ENCODE data around the gene FUT1. TPM values are rescaled to one million over a fixed set of nuclear protein-coding genes. Genes with fewer than 3 reads are reported as not detected.

The FUT1 gene
- 1 to 10 TPM in 3 of 4 donors, under 1 TPM in 1; 0.98 to 4.2 (median 2.4) TPM for total RNA-seq

DNA sequence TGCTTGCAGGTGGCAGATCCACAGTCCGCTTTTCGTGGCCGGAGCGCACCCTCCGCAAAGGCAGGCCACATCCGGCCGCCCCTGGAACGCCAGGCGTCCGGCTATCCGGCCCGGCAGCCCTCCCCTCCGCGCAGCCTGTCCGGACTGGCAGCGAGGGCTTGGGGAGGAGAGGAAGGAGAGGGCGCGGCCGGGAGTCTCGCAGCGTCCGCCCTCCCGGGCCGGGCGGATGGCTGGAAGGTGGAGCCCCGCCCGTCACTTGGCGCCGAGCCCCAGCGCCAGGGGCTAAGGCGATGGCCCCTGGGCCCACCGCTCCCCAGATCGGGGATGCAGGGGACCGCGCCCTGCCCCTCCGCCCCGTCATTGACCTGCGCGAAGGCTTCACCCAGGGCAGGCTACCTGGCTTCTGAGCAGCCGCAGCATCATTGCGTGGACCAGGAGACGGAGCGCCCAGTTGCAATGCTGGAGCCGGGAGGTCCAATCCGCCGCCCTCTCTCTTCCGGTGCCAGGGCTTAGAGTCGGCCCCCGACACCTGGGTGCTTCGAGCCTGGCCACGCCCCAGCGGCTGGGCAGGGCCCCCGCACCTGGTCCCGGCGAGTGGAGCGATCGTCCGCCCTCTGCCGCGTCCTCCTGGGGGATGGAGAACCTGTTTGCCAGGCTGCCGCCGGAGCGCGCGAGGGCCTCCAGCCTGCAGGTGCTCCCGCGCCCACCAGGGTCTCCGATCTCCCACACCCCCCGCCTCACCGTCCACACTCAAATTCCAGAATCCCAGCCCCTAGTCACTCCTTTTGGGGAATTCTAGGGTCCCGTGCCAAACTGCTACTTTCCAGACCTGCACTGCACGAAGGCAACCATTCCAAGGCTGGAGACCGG, at the start of gene FUT1:
Gene FUT1, minus strand, starts transcription at position 146 of the 870 bp plus-strand sequence. CDS start 1,360 bp downstream, outside the sequence.
- peaks cover 0 to 22% (median 8%) of the 10 kb centered on the region in 4 donors for H3K4me1 ChIP-seq
- H3K36me3 ChIP-seq, result no peaks in the 10 kb centered on the region
- H3K27me3 ChIP-seq, result peaks cover 0 to 47% of the 10 kb centered on the region in 2 donors
- 5 to 7% methylated on average over 23 to 60 of the region's 73 CpGs for WGBS, 2 donors
- H3K9me3 ChIP-seq, result no peaks in the 10 kb centered on the region
- peak within 1 kb of the TSS in 1 of 4 donors; percentile 15 for H3K27ac ChIP-seq
- peak within 1 kb of the TSS in 3 of 4 donors; percentile 30 to 48 (median 33) for H3K4me3 ChIP-seq
- no peak for DNase-seq (ENCODE audit: low spot score in 2 of 2)
- peak in 1 of 2 donors; percentile 33 for TF ChIP-seq EP300 (IDR thresholded peaks at IDR 0.05)
- TF ChIP-seq POLR2A (IDR thresholded peaks at IDR 0.05), result no peak
- no peak for TF ChIP-seq CTCF (IDR thresholded peaks at IDR 0.05)

DNA sequence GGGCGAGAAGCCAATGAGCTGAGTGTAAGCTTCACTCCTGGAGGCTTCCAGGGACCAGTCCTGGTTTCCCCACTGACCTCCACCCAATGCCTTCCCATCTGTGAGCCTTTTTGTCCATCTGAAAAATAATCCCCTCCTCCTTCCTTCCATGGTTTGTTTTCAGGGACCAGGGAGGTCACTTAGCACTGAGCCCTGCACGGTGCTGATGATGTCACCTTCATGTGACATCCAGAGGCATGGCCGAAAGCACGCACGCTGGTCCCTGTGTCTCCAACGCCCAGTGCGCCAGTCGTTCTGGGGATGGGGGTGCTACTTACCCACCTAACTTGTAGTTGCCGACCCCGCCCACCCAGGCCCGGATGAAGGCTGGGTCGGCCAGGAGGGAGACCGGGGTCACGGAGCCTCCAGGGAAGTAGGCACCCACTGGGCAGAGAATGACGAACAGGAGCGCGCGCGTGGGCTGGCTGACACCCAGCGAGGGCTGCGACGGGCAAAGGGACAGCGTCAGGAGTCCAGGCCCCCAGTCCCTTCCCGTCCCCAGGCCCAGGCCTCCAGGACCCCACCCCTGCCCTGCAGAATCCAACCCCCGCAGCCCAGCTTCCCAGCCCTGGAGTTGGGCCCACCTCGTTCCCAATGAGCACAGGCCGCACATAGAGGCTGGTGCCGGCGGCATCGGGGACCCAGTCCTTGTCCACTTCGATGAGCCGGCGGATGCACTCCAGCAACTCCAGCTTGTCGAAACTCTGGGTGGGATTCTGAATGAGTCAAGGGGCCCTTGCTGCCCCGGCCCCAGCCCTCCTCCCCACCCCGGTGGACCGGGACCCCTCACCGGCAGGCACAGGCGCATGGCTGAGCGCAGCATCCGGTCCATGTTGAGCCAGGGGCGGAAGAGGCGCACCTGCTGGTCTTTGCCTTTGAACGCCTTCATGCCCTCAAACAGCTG, 47.2 kb upstream of the FUT1 start:
- peak overlapping the region in 1 of 4 donors; percentile 25 for H3K27ac ChIP-seq
- no peak overlapping the region for H3K4me3 ChIP-seq
- 85 to 89% methylated on average over 24 to 44 of the region's 44 CpGs for WGBS, 2 donors
- no peaks in the 10 kb centered on the region for H3K27me3 ChIP-seq
- no peak for DNase-seq (ENCODE audit: low spot score in 2 of 2)
- TF ChIP-seq CTCF (IDR thresholded peaks at IDR 0.05), result no peak
- no peak for TF ChIP-seq EP300 (IDR thresholded peaks at IDR 0.05)
- TF ChIP-seq POLR2A (IDR thresholded peaks at IDR 0.05), result no peak
- H3K4me1 ChIP-seq, result peaks cover 0 to 20% (median 6%) of the 10 kb centered on the region in 4 donors
- no peaks in the 10 kb centered on the region for H3K9me3 ChIP-seq
- peaks cover 0 to 42% (median 0%) of the 10 kb centered on the region in 3 donors for H3K36me3 ChIP-seq

DNA sequence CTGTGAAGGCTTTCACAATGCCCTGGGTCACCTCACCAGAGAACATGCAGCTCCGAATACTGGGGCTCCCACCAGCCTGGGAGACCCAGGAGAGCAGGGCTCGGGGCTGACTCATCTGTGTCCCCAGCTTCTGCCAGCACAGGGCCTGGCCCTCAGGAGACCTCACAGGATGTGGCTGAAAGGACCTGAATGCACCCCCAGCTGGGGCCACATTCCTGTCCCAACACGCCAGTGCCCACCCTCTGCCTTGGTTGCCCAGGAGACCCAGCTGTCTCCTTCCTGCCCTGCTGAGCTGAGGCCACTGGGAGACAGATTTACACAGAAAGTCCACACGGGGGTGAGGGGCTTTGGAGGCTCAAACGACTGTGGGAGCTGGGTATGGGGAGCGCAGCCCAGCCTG, 46.5 kb upstream of the FUT1 start:
- WGBS, 2 donors, result 38 to 56% methylated on average over 4 to 5 of the region's 6 CpGs
- Histone ChIP-seq H3K27ac (peak overlapping the region in 1 of 4 donors; percentile 25), H3K27me3 (no peaks in the 10 kb centered on the region), H3K36me3 (peaks cover 0 to 36% (median 0%) of the 10 kb centered on the region in 3 donors), H3K4me1 (peaks cover 0 to 22% (median 6%) of the 10 kb centered on the region in 4 donors), H3K4me3 (no peak overlapping the region), H3K9me3 (no peaks in the 10 kb centered on the region)
- no peak for DNase-seq (ENCODE audit: low spot score in 2 of 2)
- no peak for TF ChIP-seq POLR2A (IDR thresholded peaks at IDR 0.05)
- TF ChIP-seq EP300 (IDR thresholded peaks at IDR 0.05), result no peak
- TF ChIP-seq CTCF (IDR thresholded peaks at IDR 0.05), result no peak

DNA sequence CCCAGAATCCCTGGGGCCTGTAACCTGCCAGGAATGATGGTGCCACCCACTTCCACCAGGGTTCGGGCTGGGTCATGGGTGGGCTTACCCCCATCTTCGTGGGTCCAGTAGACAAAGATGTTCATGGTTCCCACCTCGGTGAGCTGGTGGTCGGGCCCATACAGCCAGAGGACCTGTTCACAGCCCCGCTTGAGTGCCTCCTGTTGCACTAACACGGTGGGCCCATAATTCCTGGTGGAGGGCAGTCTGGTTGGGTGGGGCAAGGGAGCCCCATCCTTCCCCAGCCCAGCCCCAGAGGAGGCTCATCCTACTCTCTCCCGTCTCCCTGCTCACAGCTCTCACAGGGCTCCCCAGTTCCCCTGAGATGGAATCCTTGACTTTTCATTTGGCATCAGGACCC, 44.7 kb upstream of the FUT1 start:
- H3K27me3 ChIP-seq, result no peaks in the 10 kb centered on the region
- no peak overlapping the region for H3K4me3 ChIP-seq
- 83% methylated on average over 5 to 7 of the region's 7 CpGs for whole genome bisulfite sequencing, 2 donors
- peak overlapping the region in 3 of 4 donors; percentile 26 to 95 (median 86) for H3K27ac ChIP-seq
- no peak for TF ChIP-seq POLR2A (IDR thresholded peaks at IDR 0.05)
- TF ChIP-seq CTCF (IDR thresholded peaks at IDR 0.05), result no peak
- TF ChIP-seq EP300 (IDR thresholded peaks at IDR 0.05), result no peak
- peaks cover 0 to 22% (median 6%) of the 10 kb centered on the region in 4 donors for H3K4me1 ChIP-seq
- H3K36me3 ChIP-seq, result peaks cover 0 to 36% (median 0%) of the 10 kb centered on the region in 3 donors
- DNase-seq (ENCODE audit: low spot score in 2 of 2), result no peak
- no peaks in the 10 kb centered on the region for H3K9me3 ChIP-seq

Measured in tibial nerve (tissue), 4 donors.